Stomach (tissue), 4 donors: Measurements from ENCODE around the gene NSMCE3.

Experiments used
- POLR2A ChIP-seq, 4 donors: fragments of 450-650 bp; IDR thresholded peaks; one replicate each; pipeline ENCODE4 v1.6.1; 2016; ENCODE audit warnings: antibody characterized with exemption in 4 of 4, control low read depth in 2 of 4, mild to moderate bottlenecking in 1 of 4, moderate library complexity in 1 of 4
- POLR2AphosphoS5 ChIP-seq, 3 donors: sonication (generic); formaldehyde crosslinking; IDR thresholded peaks; one replicate each; pipeline ENCODE4 v1.6.1; 2016; ENCODE audit warnings: antibody characterized with exemption in 3 of 3
- TF ChIP-seq, protein P1 (sequence below), 7 experiments: fragments of 450-650 bp in 4 of 7; fragments of 200-600 bp in 3 of 7; sonication (generic) in 3 of 7; IDR thresholded peaks; one replicate each; pipeline ENCODE4 v1.5.1; 2016 to 2019; ENCODE audit warnings: antibody characterized with exemption in 7 of 7, control low read depth in 2 of 7, mild to moderate bottlenecking in 1 of 7

DNA sequence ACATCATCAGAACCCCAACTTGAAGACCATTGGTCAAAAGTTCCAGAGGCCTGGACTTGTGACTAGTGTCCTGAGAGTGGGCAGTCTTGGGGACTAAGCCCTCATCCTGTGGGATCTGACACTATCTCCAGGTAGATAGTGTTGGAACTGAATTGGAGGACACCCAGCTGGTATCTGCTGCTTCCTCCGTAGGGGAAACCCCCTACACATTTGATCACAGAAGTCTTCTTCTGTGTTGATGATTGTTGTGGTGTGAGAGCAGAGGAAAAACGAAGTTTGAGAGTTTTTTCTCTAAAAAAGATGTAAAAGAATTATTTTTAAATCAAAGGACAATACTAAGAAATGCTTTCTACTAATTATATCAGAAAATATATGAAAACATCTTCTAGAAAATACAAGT, 6.9 kb downstream of the NSMCE3 start:
- TF ChIP-seq, protein P1, sequence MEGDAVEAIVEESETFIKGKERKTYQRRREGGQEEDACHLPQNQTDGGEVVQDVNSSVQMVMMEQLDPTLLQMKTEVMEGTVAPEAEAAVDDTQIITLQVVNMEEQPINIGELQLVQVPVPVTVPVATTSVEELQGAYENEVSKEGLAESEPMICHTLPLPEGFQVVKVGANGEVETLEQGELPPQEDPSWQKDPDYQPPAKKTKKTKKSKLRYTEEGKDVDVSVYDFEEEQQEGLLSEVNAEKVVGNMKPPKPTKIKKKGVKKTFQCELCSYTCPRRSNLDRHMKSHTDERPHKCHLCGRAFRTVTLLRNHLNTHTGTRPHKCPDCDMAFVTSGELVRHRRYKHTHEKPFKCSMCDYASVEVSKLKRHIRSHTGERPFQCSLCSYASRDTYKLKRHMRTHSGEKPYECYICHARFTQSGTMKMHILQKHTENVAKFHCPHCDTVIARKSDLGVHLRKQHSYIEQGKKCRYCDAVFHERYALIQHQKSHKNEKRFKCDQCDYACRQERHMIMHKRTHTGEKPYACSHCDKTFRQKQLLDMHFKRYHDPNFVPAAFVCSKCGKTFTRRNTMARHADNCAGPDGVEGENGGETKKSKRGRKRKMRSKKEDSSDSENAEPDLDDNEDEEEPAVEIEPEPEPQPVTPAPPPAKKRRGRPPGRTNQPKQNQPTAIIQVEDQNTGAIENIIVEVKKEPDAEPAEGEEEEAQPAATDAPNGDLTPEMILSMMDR (IDR thresholded peaks at IDR 0.05): no peak
- TF ChIP-seq POLR2A (IDR thresholded peaks at IDR 0.05) (no peak), POLR2AphosphoS5 (IDR thresholded peaks at IDR 0.05) (no peak)
